ENCODE measurements around the gene SIVA1. TPM values are rescaled to one million over a fixed set of nuclear protein-coding genes. Genes with fewer than 3 reads are reported as not detected.
"Not testable (repeated sequence)": the region's sequence is repeated elsewhere in the genome, so short reads cannot be mapped to it uniquely, and the experiment has no call there.

Gene SIVA1
- total RNA-seq, 1 donor from 2014 or later = 47.0 TPM

DNA sequence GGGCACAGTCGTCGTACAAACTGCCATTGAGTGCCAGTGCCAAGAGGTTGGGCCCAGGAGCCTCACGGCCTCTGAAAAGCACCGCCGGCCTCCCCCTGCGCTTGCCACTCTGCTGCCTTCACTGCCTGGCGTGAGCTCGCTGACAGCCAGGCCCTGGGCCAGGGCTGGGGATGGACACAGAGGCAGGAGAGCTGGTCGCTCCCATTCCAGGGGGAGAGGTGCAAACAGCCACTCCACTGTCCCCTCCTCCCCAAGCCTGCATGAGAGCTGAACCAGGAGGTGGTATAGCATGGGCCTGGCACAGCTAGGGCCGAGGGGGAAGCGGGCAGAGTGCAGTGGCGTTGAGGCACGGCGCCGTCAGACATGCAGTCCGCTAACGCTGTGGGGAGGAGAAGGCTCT is 24.3 kb upstream of the SIVA1 start:
- no peak for DNase-seq (ENCODE audit: low spot score)
- Mint-ChIP-seq H3K9me3 (ENCODE audit: low read depth) (no peaks in the 10 kb centered on the region), H3K27me3 (ENCODE audit: low read depth) (peaks cover 3% of the 10 kb centered on the region), H3K27ac (ENCODE audit: unreplicated experiment) (no peak overlapping the region), H3K4me1 (ENCODE audit: low read depth) (peaks cover 10% of the 10 kb centered on the region), H3K4me3 (ENCODE audit: unreplicated experiment) (no peak overlapping the region), H3K36me3 (ENCODE audit: low read depth) (no peaks in the 10 kb centered on the region)
- TF ChIP-seq, protein P1, sequence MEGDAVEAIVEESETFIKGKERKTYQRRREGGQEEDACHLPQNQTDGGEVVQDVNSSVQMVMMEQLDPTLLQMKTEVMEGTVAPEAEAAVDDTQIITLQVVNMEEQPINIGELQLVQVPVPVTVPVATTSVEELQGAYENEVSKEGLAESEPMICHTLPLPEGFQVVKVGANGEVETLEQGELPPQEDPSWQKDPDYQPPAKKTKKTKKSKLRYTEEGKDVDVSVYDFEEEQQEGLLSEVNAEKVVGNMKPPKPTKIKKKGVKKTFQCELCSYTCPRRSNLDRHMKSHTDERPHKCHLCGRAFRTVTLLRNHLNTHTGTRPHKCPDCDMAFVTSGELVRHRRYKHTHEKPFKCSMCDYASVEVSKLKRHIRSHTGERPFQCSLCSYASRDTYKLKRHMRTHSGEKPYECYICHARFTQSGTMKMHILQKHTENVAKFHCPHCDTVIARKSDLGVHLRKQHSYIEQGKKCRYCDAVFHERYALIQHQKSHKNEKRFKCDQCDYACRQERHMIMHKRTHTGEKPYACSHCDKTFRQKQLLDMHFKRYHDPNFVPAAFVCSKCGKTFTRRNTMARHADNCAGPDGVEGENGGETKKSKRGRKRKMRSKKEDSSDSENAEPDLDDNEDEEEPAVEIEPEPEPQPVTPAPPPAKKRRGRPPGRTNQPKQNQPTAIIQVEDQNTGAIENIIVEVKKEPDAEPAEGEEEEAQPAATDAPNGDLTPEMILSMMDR (IDR thresholded peaks at IDR 0.05) = no peak

DNA sequence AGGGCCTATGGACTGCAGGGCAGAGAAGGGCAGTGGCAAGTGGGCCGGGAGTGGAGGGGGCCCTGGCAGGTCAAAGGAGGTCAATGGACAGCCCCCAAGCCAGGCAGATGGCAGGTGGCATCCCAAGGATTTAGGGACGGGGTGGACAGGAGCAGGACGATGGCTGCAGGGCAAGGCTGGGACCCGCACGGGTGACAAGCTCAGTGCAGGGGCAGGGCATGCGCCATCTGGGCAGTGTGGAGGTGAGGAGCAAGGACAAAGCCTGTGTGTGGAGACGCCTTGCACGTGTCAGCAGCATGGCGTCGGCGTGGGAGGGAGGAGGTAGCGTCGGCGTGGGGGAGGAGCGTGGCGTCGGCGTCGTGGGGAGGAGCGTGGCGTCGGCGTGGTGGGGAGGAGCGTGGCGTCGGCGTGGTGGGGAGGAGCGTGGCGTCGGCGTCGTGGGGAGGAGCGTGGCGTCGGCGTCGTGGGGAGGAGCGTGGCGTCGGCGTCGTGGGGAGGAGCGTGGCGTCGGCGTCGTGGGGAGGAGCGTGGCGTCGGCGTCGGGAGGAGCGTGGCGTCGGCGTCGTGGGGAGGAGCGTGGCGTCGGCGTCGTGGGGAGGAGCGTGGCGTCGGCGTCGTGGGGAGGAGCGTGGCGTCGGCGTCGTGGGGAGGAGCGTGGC is 23.6 kb upstream of the SIVA1 start:
- Mint-ChIP-seq H3K27ac (ENCODE audit: unreplicated experiment) (peak overlapping the region; percentile 45), H3K4me3 (ENCODE audit: unreplicated experiment) (peak overlapping the region; percentile 12)
- not testable (repeated sequence) for H3K27me3 Mint-ChIP-seq (ENCODE audit: low read depth); DNase-seq (ENCODE audit: low spot score); H3K9me3 Mint-ChIP-seq (ENCODE audit: low read depth); H3K4me1 Mint-ChIP-seq (ENCODE audit: low read depth); H3K36me3 Mint-ChIP-seq (ENCODE audit: low read depth)

DNA sequence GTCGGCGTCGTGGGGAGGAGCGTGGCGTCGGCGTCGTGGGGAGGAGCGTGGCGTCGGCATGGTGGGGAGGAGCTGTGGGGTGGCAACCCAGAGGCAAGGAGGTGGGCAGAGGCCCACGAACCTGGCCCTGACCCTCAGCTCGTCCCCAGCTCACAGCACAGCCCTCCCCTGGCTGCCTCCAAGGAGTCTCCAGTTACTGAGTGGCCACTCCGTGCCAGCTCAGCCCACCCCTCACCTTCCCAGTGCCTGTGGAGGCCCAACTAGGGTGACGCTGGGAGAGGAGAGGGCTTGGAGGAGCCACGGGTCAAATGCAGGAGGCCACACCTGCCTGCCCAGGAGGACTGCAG is 23.1 kb upstream of the SIVA1 start:
- peaks cover 8% of the 10 kb centered on the region for H3K4me1 Mint-ChIP-seq (ENCODE audit: low read depth)
- DNase-seq (ENCODE audit: low spot score) = no peak
- H3K27me3 Mint-ChIP-seq (ENCODE audit: low read depth) = peaks cover 3% of the 10 kb centered on the region
- TF ChIP-seq, protein P1 (IDR thresholded peaks at IDR 0.05) = no peak
- no peak overlapping the region for H3K4me3 Mint-ChIP-seq (ENCODE audit: unreplicated experiment)
- H3K9me3 Mint-ChIP-seq (ENCODE audit: low read depth) = no peaks in the 10 kb centered on the region
- no peak overlapping the region for H3K27ac Mint-ChIP-seq (ENCODE audit: unreplicated experiment)
- H3K36me3 Mint-ChIP-seq (ENCODE audit: low read depth) = no peaks in the 10 kb centered on the region

DNA sequence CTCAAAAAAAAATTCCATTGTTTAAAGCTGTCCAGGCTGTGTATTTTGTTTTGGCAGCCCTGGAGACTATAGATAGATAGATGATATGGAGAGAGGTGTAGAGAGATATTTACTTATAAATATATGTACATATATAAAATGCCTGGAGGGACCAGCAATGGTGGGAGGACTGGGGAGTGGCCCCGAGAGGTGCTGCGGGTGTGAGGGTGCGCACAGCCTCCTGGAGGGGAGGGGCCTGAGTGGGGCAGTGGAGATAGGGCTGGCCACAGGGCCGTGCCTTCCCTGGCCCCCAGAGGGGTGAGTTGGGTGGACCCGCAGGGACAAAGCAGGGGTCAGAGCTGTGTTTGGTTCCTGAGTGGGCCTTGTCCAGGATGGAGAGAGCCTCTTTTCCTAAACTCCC is 22.5 kb upstream of the SIVA1 start:
- no peak for DNase-seq (ENCODE audit: low spot score)
- TF ChIP-seq, protein P1 (IDR thresholded peaks at IDR 0.05) = no peak
- no peaks in the 10 kb centered on the region for H3K9me3 Mint-ChIP-seq (ENCODE audit: low read depth)
- no peak overlapping the region for H3K27ac Mint-ChIP-seq (ENCODE audit: unreplicated experiment)
- peaks cover 3% of the 10 kb centered on the region for H3K27me3 Mint-ChIP-seq (ENCODE audit: low read depth)
- H3K4me1 Mint-ChIP-seq (ENCODE audit: low read depth) = peaks cover 2% of the 10 kb centered on the region
- H3K36me3 Mint-ChIP-seq (ENCODE audit: low read depth) = no peaks in the 10 kb centered on the region
- no peak overlapping the region for H3K4me3 Mint-ChIP-seq (ENCODE audit: unreplicated experiment)

DNA sequence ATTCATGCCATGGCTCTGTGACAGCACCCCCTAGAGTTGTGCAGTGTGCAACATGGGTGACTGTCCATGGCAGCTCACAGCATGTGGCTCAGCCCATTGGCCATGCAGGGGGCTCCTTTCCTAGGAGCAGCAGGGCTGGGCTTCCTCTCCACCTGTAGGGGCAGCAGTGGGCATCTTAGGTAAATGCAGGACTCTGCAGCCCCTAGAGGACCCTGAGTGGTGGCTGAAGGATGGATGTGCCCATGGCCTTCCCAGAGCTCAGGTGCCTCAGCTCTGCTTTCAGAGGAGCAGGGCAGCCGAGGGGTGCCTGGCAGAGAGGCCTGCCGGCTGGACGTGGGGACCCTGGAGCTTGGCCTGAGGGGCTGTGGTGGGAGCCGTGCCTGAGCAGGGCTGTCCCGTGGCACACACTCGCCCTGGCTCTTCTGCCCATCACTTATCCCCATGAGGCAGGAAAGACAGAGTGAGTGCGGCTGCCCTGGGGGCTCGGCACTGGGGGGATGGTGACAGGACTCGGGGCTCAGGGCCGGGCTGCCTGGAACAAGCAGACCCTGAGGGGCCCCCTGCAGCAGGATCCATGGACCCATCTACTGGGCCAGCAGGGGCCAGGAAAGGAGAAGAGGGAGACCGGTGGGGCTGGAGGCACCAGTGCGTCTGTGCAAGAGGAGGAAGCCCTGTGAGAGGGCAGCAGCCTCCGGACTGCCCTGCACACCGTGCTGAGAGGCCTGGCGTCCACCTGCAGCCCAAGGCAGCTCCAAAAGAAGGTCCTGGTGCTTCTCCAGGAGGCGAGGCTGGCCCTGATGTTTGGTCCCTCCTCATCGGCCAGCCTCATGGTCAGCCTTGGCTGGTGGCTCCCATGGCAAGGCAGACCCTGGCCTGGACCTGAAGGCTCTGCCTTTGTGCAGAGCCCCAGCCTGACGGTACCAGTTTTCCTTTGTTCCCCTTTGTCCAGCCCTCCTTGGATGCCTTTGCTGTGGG is 21.3 kb upstream of the SIVA1 start:
- no peak for DNase-seq (ENCODE audit: low spot score)
- TF ChIP-seq, protein P1 (IDR thresholded peaks at IDR 0.05) = peak; percentile 70
- Mint-ChIP-seq H3K9me3 (ENCODE audit: low read depth) (no peaks in the 10 kb centered on the region), H3K27me3 (ENCODE audit: low read depth) (peaks cover 3% of the 10 kb centered on the region), H3K4me1 (ENCODE audit: low read depth) (peaks cover 13% of the 10 kb centered on the region), H3K4me3 (ENCODE audit: unreplicated experiment) (no peak overlapping the region), H3K27ac (ENCODE audit: unreplicated experiment) (no peak overlapping the region), H3K36me3 (ENCODE audit: low read depth) (no peaks in the 10 kb centered on the region)
